Measurements from ENCODE around the gene SCYGR5.
"Not testable (repeated sequence)": the region's sequence is repeated elsewhere in the genome, so short reads cannot be mapped to it uniquely, and the experiment has no call there.

Gene SCYGR5, protein sequence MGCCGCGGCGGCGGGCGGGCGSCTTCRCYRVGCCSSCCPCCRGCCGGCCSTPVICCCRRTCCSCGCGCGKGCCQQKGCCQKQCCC

DNA sequence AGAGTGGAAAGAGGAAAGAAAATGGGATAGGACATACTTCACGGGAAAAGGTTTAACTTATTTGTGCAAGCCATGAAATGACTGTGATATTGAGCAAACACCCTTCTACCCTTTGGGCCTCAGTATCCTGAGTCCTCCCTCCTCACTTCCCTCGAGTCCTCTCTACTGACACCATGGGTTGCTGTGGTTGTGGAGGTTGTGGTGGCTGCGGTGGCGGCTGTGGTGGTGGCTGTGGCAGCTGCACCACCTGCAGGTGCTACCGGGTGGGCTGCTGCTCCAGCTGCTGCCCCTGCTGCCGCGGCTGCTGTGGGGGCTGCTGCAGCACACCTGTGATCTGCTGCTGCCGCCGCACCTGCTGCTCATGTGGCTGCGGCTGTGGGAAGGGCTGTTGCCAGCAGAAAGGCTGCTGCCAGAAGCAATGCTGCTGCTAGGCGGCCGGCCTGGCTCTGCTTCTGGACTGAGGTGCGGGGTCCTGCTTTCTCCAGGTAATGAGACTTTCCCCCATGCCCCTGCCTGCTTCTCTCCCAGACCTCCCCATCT is at the start of gene SCYGR5:
Gene SCYGR5, plus strand, starts transcription at position 174 of the 540 bp plus-strand sequence. Its CDS starts 0 bp downstream, at position 174.
- H3K4me3 ChIP-seq; H3K27ac ChIP-seq; DNase-seq (ENCODE audit: low spot score): not testable (repeated sequence)

DNA sequence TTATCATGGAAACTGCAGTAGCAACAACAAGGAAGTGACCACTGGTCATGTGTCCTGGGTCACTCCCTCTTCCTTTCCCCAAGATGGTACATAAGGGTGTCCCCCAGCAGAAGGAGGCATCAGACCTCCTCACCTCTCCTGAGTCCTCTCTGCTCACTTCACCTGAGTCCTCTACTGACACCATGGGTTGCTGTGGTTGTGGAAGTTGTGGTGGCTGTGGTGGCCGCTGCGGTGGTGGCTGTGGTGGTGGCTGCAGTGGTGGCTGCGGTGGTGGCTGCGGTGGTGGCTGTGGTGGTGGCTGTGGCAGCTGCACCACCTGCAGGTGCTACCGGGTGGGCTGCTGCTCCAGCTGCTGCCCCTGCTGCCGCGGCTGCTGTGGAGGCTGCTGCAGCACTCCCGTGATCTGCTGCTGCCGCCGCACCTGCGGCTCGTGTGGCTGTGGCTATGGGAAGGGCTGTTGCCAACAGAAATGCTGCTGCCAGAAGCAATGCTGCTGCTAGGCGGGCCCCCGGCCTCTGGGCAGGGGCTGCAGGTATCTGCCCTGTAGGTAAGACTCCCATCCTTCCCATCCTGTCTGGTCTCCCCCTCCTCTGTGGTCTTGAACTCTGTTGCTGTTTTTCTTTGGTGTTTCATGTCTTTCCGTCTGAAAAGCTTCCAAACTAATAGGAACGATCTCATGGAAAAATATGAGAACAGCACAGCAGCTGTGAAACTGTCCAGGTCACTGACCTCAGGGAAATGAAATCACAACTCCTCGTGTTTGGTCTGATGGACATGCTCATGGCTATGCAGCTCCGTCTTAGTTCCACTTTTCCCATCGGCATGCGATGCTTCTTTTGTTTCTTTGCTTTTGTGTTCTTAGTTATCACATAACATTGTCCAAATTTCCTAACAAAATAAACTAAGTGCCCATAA is 49.0 kb upstream of the SCYGR5 start, which contains the start of gene SCYGR4:
Gene SCYGR4, plus strand, starts transcription at position 183 of the 915 bp plus-strand sequence. Its CDS starts 0 bp downstream, at position 183.
- TF ChIP-seq, protein P1, sequence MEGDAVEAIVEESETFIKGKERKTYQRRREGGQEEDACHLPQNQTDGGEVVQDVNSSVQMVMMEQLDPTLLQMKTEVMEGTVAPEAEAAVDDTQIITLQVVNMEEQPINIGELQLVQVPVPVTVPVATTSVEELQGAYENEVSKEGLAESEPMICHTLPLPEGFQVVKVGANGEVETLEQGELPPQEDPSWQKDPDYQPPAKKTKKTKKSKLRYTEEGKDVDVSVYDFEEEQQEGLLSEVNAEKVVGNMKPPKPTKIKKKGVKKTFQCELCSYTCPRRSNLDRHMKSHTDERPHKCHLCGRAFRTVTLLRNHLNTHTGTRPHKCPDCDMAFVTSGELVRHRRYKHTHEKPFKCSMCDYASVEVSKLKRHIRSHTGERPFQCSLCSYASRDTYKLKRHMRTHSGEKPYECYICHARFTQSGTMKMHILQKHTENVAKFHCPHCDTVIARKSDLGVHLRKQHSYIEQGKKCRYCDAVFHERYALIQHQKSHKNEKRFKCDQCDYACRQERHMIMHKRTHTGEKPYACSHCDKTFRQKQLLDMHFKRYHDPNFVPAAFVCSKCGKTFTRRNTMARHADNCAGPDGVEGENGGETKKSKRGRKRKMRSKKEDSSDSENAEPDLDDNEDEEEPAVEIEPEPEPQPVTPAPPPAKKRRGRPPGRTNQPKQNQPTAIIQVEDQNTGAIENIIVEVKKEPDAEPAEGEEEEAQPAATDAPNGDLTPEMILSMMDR (IDR thresholded peaks at IDR 0.05), result no peak
- Histone ChIP-seq H3K4me3 (no peak within 1 kb of the TSS), H3K27ac (no peak within 1 kb of the TSS)
- no peak for DNase-seq (ENCODE audit: low spot score)

DNA sequence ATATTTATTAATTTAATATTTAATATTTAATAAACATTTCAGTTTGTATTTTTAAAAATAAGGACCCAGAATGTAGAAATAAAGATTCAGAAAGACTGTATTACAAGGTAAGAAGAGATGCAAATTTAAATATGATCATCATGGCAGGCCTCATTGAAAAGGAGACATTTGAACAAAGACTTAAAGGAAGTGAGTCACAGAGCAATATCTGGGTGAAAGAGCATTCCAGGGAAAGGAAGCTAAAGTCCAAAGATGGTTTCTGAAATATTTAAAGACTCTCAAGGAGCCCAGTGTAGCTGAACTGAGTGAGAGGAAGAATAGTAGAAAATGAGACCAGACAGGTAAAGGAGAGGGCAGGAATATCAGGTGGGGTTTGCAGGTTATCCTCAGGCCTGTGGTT is 43.4 kb upstream of the SCYGR5 start:
- Histone ChIP-seq H3K4me3 (no peak overlapping the region), H3K27ac (no peak overlapping the region)
- TF ChIP-seq, protein P1 (IDR thresholded peaks at IDR 0.05), result no peak
- DNase-seq (ENCODE audit: low spot score), result no peak

DNA sequence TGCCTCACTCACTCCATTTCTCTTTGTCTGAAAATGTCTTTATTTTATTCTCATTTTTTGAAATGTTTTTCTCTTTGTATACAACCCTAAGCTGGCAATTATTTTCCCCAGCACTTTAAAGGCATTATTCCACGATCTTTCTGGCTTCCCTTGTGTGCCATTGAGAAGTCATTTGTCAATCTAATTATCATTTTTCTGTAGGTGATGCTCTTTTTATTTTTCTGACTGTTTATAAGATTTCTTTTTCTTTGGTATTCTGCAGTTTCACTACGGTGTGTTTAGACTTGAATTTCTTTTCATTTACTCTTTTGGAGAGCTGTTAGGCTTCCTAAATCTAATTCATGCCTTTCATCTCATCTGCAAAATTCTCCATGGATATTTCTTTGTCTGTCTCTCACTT is 41.2 kb upstream of the SCYGR5 start:
- Histone ChIP-seq H3K27ac (no peak overlapping the region), H3K4me3 (no peak overlapping the region)
- TF ChIP-seq, protein P1 (IDR thresholded peaks at IDR 0.05), result no peak
- no peak for DNase-seq (ENCODE audit: low spot score)

DNA sequence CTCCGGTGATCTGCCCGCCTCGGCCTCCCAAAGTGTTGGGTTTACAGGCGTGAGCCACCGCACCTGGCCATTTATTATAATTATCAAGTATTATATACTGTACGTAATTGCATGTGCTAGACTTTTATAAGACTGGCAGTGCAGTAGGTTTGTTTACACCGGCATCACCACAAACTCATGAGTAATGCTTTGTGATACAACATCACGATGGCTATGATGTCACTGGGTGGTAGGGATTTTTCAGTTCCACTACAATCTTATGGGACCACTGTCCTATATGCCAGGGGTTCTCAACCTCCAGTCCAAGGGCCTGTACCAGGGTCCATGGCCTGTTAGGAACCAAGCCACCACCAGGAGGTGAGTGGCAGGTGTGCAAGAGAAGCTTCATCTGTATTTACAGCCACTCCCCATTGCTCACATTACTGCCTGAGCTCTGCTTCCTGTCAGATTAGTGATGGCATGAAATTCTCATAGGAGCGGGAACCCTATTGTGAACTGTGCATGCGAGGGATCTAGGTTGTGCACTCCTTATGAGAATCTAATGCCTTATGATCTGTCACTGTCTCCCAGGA is 39.9 kb upstream of the SCYGR5 start:
- no peak for DNase-seq (ENCODE audit: low spot score)
- TF ChIP-seq, protein P1 (IDR thresholded peaks at IDR 0.05), result no peak
- Histone ChIP-seq H3K27ac (no peak overlapping the region), H3K4me3 (no peak overlapping the region)

DNA sequence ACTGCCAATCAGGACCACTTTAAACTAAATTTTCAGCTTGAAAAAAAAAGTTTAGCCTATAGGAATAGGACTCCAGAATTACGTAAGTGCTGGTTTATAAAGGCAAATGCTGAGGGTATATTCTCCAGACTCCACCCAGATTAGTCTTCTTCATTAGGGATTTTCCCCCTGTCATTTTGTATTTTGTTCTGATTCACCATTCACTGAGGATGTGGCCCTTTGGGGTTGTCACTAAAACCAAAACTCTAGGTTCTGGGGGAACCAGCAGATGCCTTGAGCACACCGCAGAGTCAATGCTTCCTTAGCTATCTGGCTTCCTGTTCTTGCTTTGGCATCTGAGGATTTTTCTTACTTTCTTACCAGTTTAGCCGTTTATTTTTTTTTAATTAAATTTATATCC is 38.8 kb upstream of the SCYGR5 start:
- DNase-seq (ENCODE audit: low spot score), result no peak
- TF ChIP-seq, protein P1 (IDR thresholded peaks at IDR 0.05), result no peak

DNA sequence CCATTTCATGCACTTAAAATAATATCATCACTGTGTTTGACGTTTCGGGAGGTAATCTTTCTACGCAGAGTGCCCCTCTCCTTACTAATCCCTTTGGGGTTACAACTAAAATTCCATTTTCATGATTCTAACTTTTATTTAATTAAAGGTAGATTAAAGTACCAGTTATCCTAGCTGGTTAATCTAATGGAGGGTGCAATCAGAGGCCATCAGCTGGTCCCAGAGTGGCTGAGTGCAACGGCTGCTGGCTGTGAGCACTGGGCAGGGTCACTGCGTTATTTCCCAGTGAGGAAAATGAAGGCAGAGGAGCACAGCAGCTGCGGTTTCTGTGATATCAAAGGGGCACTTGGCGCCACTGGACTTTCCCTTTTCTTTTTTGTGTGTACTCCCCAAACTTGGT is 37.2 kb upstream of the SCYGR5 start:
- DNase-seq (ENCODE audit: low spot score), result no peak
- H3K27ac ChIP-seq, result no peak overlapping the region
- TF ChIP-seq, protein P1 (IDR thresholded peaks at IDR 0.05), result no peak
- H3K4me3 ChIP-seq, result no peak overlapping the region

More for the DNA sequence above, 38.8 kb upstream of the SCYGR5 start:
- Histone ChIP-seq H3K27ac (no peak overlapping the region), H3K4me3 (no peak overlapping the region)
